GM23248 (cell line): ENCODE measurements around the gene GATA5. TPM values are rescaled to one million over a fixed set of nuclear protein-coding genes. Genes with fewer than 3 reads are reported as not detected.

Experiments
- DNase-seq: peaks from one replicate; pipeline ENCODE4 v3.0.0-alpha.2; 2015
- H2AFZ ChIP-seq: fragments of 200-600 bp; sonication (generic); 2 replicates; pipeline ENCODE4 v1.6.1; 2016; ENCODE audit warnings: antibody characterized with exemption
- H3F3A ChIP-seq: fragments of 200-600 bp; sonication (generic); 2 replicates; pipeline ENCODE4 v1.6.1; 2016; ENCODE audit warnings: mild to moderate bottlenecking, antibody characterized with exemption, mixed run types; ENCODE audit not compliant: insufficient read depth
- H3K27ac ChIP-seq: fragments of 200-600 bp; sonication (generic); 2 replicates; pipeline ENCODE4 v1.5.1; 2016; ENCODE audit warnings: mild to moderate bottlenecking
- H3K27me3 ChIP-seq: fragments of 200-600 bp; sonication (generic); replicated peaks from 2 replicates; pipeline ENCODE4 v1.6.1; 2016; ENCODE audit warnings: mild to moderate bottlenecking; ENCODE audit not compliant: insufficient read depth
- H3K36me3 ChIP-seq: fragments of 200-600 bp; sonication (generic); 2 replicates; pipeline ENCODE4 v1.6.1; 2016; ENCODE audit warnings: low read depth, mild to moderate bottlenecking
- H3K4me1 ChIP-seq: fragments of 200-600 bp; sonication (generic); 2 replicates; pipeline ENCODE4 v1.6.1; 2016; ENCODE audit warnings: mild to moderate bottlenecking; ENCODE audit not compliant: insufficient read depth
- H3K4me2 ChIP-seq: fragments of 200-600 bp; sonication (generic); one replicate; pipeline ENCODE4 v1.6.1; 2016; ENCODE audit warnings: mild to moderate bottlenecking; ENCODE audit not compliant: unreplicated experiment
- H3K4me3 ChIP-seq: fragments of 200-600 bp; sonication (generic); 2 replicates; pipeline ENCODE4 v1.5.1; 2016; ENCODE audit warnings: mild to moderate bottlenecking
- H3K79me2 ChIP-seq: fragments of 200-600 bp; sonication (generic); 2 replicates; pipeline ENCODE4 v1.6.1; 2016; ENCODE audit warnings: mild to moderate bottlenecking; ENCODE audit not compliant: insufficient read depth
- H3K9ac ChIP-seq: fragments of 200-600 bp; sonication (generic); 2 replicates; pipeline ENCODE4 v1.6.1; 2016; ENCODE audit warnings: mild to moderate bottlenecking
- H3K9me2 ChIP-seq: fragments of 200-600 bp; sonication (generic); 2 replicates; pipeline ENCODE4 v1.6.1; 2016; ENCODE audit warnings: mixed run types, mild to moderate bottlenecking, moderate library complexity; ENCODE audit not compliant: insufficient read depth
- H3K9me3 ChIP-seq: fragments of 200-600 bp; sonication (generic); one replicate; pipeline ENCODE4 v1.6.1; 2017; ENCODE audit warnings: low read depth
- H4K20me1 ChIP-seq: fragments of 200-600 bp; sonication (generic); 2 replicates; pipeline ENCODE4 v1.6.0; 2016; ENCODE audit not compliant: insufficient read depth
- EZH2 ChIP-seq: fragments of 200-600 bp; sonication (generic); IDR thresholded peaks from 2 replicates; pipeline ENCODE4 v1.6.1; 2018; ENCODE audit warnings: antibody characterized with exemption, mild to moderate bottlenecking; ENCODE audit not compliant: insufficient read depth, poor library complexity, severe bottlenecking
- EZH2phosphoT487 ChIP-seq: fragments of 200-600 bp; sonication (generic); IDR thresholded peaks from 2 replicates; pipeline ENCODE4 v1.6.1; 2018; ENCODE audit warnings: antibody characterized with exemption, moderate library complexity, mild to moderate bottlenecking, low read depth; ENCODE audit not compliant: insufficient read depth
- WGBS, 2 experiments: methylation state at CpG; one replicate each; pipeline ENCODE4 v1.1.6; 2015 to 2017; ENCODE audit warnings: low lambda C conversion rate in 2 of 2, low coverage in 1 of 2; ENCODE audit errors: missing lambda C conversion rate in 2 of 2; 5-methylcytosine and 5-hydroxymethylcytosine counted together
- in situ Hi-C: fragments of 300-500 bp; cut with MboI; formaldehyde crosslinking; loops from 2 replicates; pipeline ENCODE4 v1.15.0; 2020
- polyA plus RNA-seq: library from polyadenylated mRNA; unstranded; fragments of >200 nt; fragmentation: Nextera tagmentation; extraction: Ambion mirVana; gene quantifications from 2 replicates; pipeline ENCODE4 v1.2.1, GENCODE V29; 2016
- total RNA-seq: library from RNA; depleted of rRNA; stranded (reverse); fragments of >200 nt; shearing (Covaris generic); gene quantifications from 2 replicates; pipeline ENCODE4 v1.2.3, GENCODE V29; 2014

The GATA5 gene
- total and polyA plus RNA-seq, 2 experiments from 2014 or later: not detected

DNA sequence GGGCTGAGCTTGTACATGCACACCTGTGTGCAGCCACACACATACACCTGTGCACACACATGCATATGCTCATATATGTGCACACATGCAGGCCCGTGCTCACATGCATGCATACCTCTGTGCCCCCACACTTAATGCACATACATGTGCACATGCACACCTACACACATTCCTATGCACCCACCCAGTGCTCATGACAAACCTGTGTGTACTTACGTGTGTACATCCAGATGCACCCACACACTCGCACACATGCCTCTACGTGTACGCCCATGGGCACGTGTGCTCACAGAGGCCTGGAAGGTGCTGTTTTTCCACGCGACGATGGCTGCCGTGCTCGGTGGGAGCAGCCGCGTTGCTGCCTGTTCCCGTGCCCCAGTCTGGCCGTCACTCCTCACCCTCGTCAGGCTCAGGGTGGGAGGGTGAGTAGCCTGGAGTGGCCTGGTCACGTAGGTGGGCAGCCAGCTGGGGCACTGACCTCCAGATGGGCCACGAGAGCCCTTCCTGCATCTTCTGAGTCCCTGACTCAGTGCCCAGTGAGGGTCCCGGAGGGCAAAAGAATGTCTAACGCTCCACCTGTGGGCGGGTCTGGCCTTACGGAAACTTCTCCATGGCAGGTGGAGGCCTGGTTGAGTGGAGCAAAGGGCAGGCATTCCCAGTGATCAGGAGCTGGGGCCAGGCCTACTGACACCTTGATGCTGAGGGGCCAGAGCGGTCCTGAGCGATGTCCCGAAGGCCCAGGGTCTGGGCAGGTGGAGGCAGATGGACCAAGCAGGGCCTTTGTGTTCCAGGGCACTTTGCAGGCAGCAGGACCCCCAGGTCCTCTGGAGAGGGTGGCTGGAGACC is 8.0 kb upstream of the GATA5 start:
- DNase-seq: no peak

DNA sequence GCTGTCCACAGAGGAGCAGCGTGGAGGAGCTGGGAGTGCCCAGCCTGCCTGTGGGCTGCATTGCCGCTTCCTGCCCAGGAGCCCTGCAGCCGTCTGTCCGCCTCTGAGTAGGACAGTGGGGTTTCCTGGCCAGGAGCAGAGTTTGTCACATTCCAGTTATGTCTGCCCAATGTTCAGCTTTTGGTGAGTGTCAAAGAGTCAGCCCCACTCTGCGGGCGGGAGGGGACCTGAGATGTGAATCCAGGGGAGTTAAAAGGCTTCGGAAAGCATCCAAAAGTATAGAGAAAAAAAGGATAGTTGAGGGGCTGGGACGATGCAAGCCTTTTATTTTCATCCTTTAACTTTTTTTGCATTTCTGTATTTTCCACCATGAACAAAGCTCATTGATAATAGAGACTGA is 7.2 kb upstream of the GATA5 start:
- peaks cover 70% of the 10 kb centered on the region for H3K27me3 ChIP-seq

More for the DNA sequence above, 8.0 kb upstream of the GATA5 start:
- 65 to 67% methylated on average over 25 of the region's 25 CpGs for WGBS, 2 experiments
- Histone ChIP-seq H3K9me2 (no peaks in the 10 kb centered on the region), H3K9me3 (no peaks in the 10 kb centered on the region), H3F3A (no peaks in the 10 kb centered on the region), H3K4me1 (no peaks in the 10 kb centered on the region), H2AFZ (no peak overlapping the region), H3K79me2 (no peaks in the 10 kb centered on the region), H3K27me3 (peaks cover 70% of the 10 kb centered on the region), H3K4me2 (no peak overlapping the region), H3K36me3 (no peaks in the 10 kb centered on the region), H4K20me1 (no peaks in the 10 kb centered on the region), H3K4me3 (no peak overlapping the region), H3K27ac (no peak overlapping the region), H3K9ac (no peak overlapping the region)
- in situ Hi-C loops: no loop called here
- TF ChIP-seq EZH2: no peak
- no peak for TF ChIP-seq EZH2phosphoT487

DNA sequence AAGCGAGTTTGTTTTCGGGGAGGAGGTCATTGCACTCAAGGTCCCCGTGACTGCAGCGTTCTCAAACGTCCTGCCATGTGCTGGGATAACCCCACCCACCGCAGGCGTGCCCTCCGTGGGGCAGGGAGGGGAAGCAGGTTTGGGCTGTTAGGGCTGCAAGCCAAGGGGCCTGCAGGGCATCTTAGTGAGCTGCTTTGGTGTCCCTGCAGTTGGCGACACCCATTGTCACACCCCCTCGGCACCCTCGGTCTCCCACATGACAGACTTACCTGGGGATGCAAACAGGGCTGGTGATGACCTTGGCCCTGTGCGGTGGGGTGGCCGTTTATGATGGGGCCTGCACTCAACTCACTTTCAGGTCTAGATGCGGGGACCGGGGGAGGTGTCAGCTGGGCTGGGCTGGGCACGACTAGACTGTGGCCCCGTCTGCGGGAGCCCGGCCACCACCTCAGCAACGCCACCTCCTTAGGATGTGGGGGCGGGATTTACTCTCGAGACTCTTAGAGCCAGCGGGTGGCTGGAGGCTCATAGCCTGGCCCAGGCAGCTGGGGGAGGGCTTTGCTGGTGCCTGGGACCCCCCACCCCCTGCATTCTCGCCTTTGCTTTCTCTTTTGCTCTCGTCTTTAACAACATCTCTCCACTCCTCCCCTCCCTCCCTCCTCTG is 6.5 kb upstream of the GATA5 start:
- H3K79me2 ChIP-seq: no peaks in the 10 kb centered on the region
- peaks cover 65% of the 10 kb centered on the region for H3K27me3 ChIP-seq
- H3K9me2 ChIP-seq: no peaks in the 10 kb centered on the region
- no peak overlapping the region for H2AFZ ChIP-seq
- no peak overlapping the region for H3K4me2 ChIP-seq
- H3K36me3 ChIP-seq: no peaks in the 10 kb centered on the region
- H3K4me1 ChIP-seq: no peaks in the 10 kb centered on the region
- TF ChIP-seq EZH2 (peak; percentile 18), EZH2phosphoT487 (no peak)
- 21 to 24% methylated on average over 21 to 24 of the region's 25 CpGs for WGBS, 2 experiments
- in situ Hi-C loops: no loop called here
- no peak overlapping the region for H3K27ac ChIP-seq
- no peaks in the 10 kb centered on the region for H4K20me1 ChIP-seq
- no peaks in the 10 kb centered on the region for H3K9me3 ChIP-seq
- H3K4me3 ChIP-seq: no peak overlapping the region
- H3K9ac ChIP-seq: no peak overlapping the region
- DNase-seq: no peak
- no peaks in the 10 kb centered on the region for H3F3A ChIP-seq

More for the DNA sequence above, 7.2 kb upstream of the GATA5 start:
- no peak for DNase-seq
- Histone ChIP-seq H3K79me2 (no peaks in the 10 kb centered on the region), H3K9ac (no peak overlapping the region), H3K27ac (no peak overlapping the region), H3K4me3 (no peak overlapping the region), H3F3A (no peaks in the 10 kb centered on the region), H4K20me1 (no peaks in the 10 kb centered on the region), H3K36me3 (no peaks in the 10 kb centered on the region), H3K4me1 (no peaks in the 10 kb centered on the region), H3K9me2 (no peaks in the 10 kb centered on the region), H3K9me3 (no peaks in the 10 kb centered on the region), H2AFZ (no peak overlapping the region), H3K4me2 (no peak overlapping the region)
- 56% methylated on average over 8 of the region's 8 CpGs for WGBS, 2 experiments
- in situ Hi-C loops: no loop called here
- no peak for TF ChIP-seq EZH2
- TF ChIP-seq EZH2phosphoT487: no peak

DNA sequence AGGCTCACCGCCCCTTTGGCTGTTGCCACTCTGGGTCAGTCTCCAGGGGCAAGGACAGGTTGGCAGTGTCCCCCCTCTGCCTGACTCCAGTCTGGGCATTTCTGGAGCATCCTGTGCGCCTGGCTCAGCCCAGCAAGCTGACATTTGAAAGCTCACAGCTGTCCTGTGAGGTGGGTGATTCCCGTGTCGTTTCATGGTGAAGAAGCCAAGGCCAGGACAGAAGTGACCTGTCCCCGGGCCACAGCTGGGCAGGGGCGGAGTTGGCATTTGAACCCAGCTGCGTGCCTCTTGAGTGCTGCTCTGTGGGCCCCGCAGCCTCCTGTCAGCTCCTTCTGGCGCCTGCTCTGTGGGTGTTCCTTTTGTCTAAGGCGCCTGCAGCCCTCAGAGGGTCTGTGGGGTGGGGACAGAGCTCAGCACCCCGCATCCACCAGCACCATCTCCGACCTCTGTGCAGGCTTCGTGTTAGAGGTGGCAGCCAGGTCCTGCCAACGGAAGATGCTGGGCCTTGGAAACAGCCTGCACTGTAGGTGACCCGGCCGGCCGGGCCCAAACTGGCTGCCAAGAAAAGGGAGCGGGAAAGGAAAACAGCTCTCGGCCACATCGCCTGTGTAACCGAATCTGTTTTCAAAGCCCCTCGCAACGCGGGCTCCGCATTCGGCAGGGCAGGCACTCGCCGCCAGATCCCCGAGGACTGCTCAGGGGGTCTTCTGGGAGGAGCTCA is 5.8 kb upstream of the GATA5 start:
- DNase-seq: no peak
- Histone ChIP-seq H3K4me1 (no peaks in the 10 kb centered on the region), H3K9me2 (no peaks in the 10 kb centered on the region), H2AFZ (no peak overlapping the region), H3K27ac (no peak overlapping the region), H3K36me3 (no peaks in the 10 kb centered on the region), H3K79me2 (no peaks in the 10 kb centered on the region), H3K27me3 (peaks cover 64% of the 10 kb centered on the region), H4K20me1 (no peaks in the 10 kb centered on the region), H3K4me2 (no peak overlapping the region), H3K4me3 (no peak overlapping the region), H3F3A (no peaks in the 10 kb centered on the region), H3K9me3 (no peaks in the 10 kb centered on the region), H3K9ac (no peak overlapping the region)
- TF ChIP-seq EZH2 (peak; percentile 31), EZH2phosphoT487 (no peak)
- in situ Hi-C loops: no loop called here
- 13 to 14% methylated on average over 27 to 29 of the region's 29 CpGs for WGBS, 2 experiments
